Gastrocnemius medialis (tissue), 4 donors: ENCODE measurements around the gene ASXL1. TPM values are rescaled to one million over a fixed set of nuclear protein-coding genes. Genes with fewer than 3 reads are reported as not detected.

Experiments
- ATAC-seq, 2 donors: fragments of 150-250 bp; one replicate each; pipeline ENCODE4 v1.9.1; 2016
- DNase-seq, 2 donors: peaks; one replicate each; pipeline ENCODE4 v3.0.0-alpha.2; 2019
- H3K27ac ChIP-seq, 4 donors: fragments of 200-600 bp; sonication (generic); 1 replicate in 1 of 4; 2 replicates in 3 of 4; pipeline ENCODE4 v1.5.1; 2016 to 2018; ENCODE audit warnings: mild to moderate bottlenecking in 2 of 4, moderate library complexity in 1 of 4
- H3K27me3 ChIP-seq, 3 donors: fragments of 200-600 bp; sonication (generic) in 2 of 3; 1 replicate in 1 of 3; 2 replicates in 2 of 3; pipeline versions ENCODE4 v1.5.1 to v1.6.0; 2016 to 2019; ENCODE audit warnings: mild to moderate bottlenecking in 1 of 3, moderate library complexity in 1 of 3
- H3K36me3 ChIP-seq, 2 donors: fragments of 200-600 bp; sonication (generic) in 1 of 2; one replicate each; pipeline ENCODE4 v1.5.1; 2017 to 2018
- H3K4me1 ChIP-seq, 2 donors: fragments of 200-600 bp; sonication (generic) in 1 of 2; one replicate each; pipeline ENCODE4 v1.5.1; 2016 to 2017; ENCODE audit warnings: mild to moderate bottlenecking in 2 of 2
- H3K4me3 ChIP-seq, 4 donors: fragments of 200-600 bp; sonication (generic) in 3 of 4; 1 replicate in 1 of 4; 2 replicates in 3 of 4; pipeline ENCODE4 v1.5.1; 2016 to 2019; ENCODE audit warnings: mild to moderate bottlenecking in 2 of 4
- H3K9me3 ChIP-seq, 3 donors: fragments of 200-600 bp; sonication (generic) in 2 of 3; 1 replicate in 1 of 3; 2 replicates in 2 of 3; pipeline ENCODE4 v1.5.1; 2016 to 2019
- POLR2A ChIP-seq, 2 donors: fragments of 450-650 bp; IDR thresholded peaks; one replicate each; pipeline ENCODE4 v1.6.1; 2017; ENCODE audit warnings: antibody characterized with exemption in 2 of 2, mild to moderate bottlenecking in 2 of 2, moderate library complexity in 2 of 2
- in situ Hi-C, 4 donors: fragments of 200-750 bp; cut with MboI; loops; one replicate each; pipeline versions ENCODE4 v1.15.0 to v1.8.0; 2017; ENCODE audit warnings: low sequenced_read_pairs in 4 of 4
- intact Hi-C: fragments of 100-400 bp; cut with DNase I; formaldehyde crosslinking; loops from one replicate; pipeline ENCODE4 v1.15.1; 2023; ENCODE audit warnings: low total_unique reads
- total RNA-seq, 4 donors: library from RNA; depleted of rRNA; stranded (reverse); fragments of >200 nt; gene quantifications; one replicate each; pipeline versions ENCODE4 v1.1.0 to v1.2.3, GENCODE V29; 2016
- TF ChIP-seq, protein P1 (sequence below), 5 experiments: fragments of 450-650 bp in 3 of 5; fragments of 200-600 bp in 2 of 5; sonication (generic) in 2 of 5; IDR thresholded peaks in 4 of 5; conservative IDR thresholded peaks in 1 of 5; 1 replicate in 4 of 5; 2 replicates in 1 of 5; pipeline ENCODE4 v1.5.1; 2016 to 2019; ENCODE audit warnings: antibody characterized with exemption in 5 of 5, mild to moderate bottlenecking in 3 of 5, moderate library complexity in 3 of 5

The ASXL1 gene
- total RNA-seq, 4 donors from 2014 or later, result 21.8 to 36.6 (median 28.4) TPM

DNA sequence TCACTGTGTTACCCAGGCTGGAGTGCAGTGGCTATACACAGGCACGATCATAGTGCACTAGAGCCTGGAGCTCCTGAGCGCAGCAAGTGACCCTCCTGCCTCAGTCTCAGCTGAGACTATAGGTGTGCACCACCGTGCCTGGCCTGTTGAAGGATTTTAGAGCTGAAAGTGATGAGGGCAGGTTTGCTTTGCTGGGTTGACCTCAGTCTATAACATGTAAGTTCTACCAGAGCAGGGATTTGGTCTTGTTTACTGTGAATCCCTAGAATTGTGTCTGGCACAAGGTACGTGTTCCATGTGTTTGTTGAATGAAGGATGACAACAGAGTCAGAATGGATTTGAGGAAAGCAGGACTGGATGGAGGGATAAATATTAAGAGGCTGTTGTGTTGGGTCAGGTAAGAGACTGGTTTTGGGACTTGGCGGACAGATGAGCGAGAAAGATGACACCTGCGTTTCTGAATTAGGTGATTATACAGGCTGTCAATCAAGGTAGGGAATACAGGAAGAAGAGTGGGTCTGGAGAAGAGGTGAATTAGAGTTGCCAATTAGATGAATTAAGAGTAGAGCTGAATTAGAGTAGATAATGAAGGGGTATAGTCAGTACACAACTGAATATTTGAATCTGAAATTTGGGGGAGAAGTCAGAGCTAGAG, 6.5 kb downstream of the ASXL1 start:
- peaks cover 65 to 72% of the 10 kb centered on the region in 2 donors for H3K4me1 ChIP-seq
- DNase-seq (no peak), ATAC-seq (no peak)
- H3K9me3 ChIP-seq, result no peaks in the 10 kb centered on the region
- peak overlapping the region; percentile 36 to 62 (median 52) for H3K27ac ChIP-seq
- in situ Hi-C loops (no loop called here), intact Hi-C loops (no loop called here)
- no peak overlapping the region for H3K4me3 ChIP-seq
- TF ChIP-seq, protein P1, sequence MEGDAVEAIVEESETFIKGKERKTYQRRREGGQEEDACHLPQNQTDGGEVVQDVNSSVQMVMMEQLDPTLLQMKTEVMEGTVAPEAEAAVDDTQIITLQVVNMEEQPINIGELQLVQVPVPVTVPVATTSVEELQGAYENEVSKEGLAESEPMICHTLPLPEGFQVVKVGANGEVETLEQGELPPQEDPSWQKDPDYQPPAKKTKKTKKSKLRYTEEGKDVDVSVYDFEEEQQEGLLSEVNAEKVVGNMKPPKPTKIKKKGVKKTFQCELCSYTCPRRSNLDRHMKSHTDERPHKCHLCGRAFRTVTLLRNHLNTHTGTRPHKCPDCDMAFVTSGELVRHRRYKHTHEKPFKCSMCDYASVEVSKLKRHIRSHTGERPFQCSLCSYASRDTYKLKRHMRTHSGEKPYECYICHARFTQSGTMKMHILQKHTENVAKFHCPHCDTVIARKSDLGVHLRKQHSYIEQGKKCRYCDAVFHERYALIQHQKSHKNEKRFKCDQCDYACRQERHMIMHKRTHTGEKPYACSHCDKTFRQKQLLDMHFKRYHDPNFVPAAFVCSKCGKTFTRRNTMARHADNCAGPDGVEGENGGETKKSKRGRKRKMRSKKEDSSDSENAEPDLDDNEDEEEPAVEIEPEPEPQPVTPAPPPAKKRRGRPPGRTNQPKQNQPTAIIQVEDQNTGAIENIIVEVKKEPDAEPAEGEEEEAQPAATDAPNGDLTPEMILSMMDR (IDR thresholded peaks at IDR 0.05 in 4 of 5, conservative IDR thresholded peaks at IDR 0.05 in 1 of 5), result no peak
- no peak for TF ChIP-seq POLR2A (IDR thresholded peaks at IDR 0.05)
- no peaks in the 10 kb centered on the region for H3K27me3 ChIP-seq
- H3K36me3 ChIP-seq, result no peaks in the 10 kb centered on the region

DNA sequence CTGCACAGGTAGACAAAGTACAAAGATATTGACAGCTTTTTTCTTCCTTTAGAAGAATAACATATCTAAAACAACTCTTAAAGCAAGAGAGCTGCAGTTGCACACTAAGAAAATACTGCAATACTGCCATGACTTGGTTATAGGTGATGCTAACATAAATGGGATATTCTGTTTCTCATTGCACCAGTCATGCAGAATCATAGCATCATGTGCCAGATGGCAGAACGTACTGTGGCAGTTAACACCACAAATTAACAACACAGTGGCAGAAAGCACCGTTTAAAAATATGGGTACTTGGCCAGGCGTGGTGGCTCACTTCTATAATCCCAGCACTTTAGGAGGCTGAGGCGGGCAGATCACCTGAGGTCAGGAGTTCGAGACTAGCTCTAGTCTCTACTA, 7.4 kb downstream of the ASXL1 start:
- H3K4me3 ChIP-seq, result no peak overlapping the region
- DNase-seq (peak; percentile 12 to 18), ATAC-seq (peak; percentile 75 to 95)
- no peak for TF ChIP-seq POLR2A (IDR thresholded peaks at IDR 0.05)
- TF ChIP-seq, protein P1 (IDR thresholded peaks at IDR 0.05 in 4 of 5, conservative IDR thresholded peaks at IDR 0.05 in 1 of 5), result no peak
- in situ Hi-C loops (no loop called here), intact Hi-C loops (no loop called here)
- no peaks in the 10 kb centered on the region for H3K27me3 ChIP-seq
- H3K36me3 ChIP-seq, result no peaks in the 10 kb centered on the region
- H3K4me1 ChIP-seq, result peaks cover 56 to 64% of the 10 kb centered on the region in 2 donors
- peak overlapping the region; percentile 36 to 62 (median 52) for H3K27ac ChIP-seq
- no peaks in the 10 kb centered on the region for H3K9me3 ChIP-seq

DNA sequence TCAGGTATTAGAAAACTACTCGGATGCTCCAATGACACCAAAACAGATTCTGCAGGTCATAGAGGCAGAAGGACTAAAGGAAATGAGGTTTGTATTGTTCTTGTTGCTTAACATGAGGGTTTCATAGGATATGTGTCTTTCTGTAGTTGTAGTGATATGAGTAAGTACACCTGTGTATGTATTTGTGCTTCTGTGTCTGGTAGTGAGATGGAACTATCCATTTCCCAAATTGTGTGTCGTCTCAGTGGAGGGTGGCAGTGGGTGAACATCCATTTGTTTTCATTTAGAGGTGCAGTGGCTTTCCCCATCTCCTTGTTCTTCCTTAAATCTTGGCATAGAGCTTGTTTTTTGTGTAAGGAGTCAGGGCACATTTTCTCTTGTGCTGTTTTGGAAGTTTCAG, 8.2 kb downstream of the ASXL1 start:
- intact Hi-C loops (no loop called here), in situ Hi-C loops (no loop called here)
- DNase-seq (no peak), ATAC-seq (no peak)
- no peaks in the 10 kb centered on the region for H3K9me3 ChIP-seq
- no peaks in the 10 kb centered on the region for H3K27me3 ChIP-seq
- peaks cover 52 to 57% of the 10 kb centered on the region in 2 donors for H3K4me1 ChIP-seq
- H3K27ac ChIP-seq, result peak overlapping the region in 1 of 4 donors; percentile 12
- TF ChIP-seq, protein P1 (IDR thresholded peaks at IDR 0.05 in 4 of 5, conservative IDR thresholded peaks at IDR 0.05 in 1 of 5), result no peak
- no peak for TF ChIP-seq POLR2A (IDR thresholded peaks at IDR 0.05)
- no peaks in the 10 kb centered on the region for H3K36me3 ChIP-seq
- no peak overlapping the region for H3K4me3 ChIP-seq

DNA sequence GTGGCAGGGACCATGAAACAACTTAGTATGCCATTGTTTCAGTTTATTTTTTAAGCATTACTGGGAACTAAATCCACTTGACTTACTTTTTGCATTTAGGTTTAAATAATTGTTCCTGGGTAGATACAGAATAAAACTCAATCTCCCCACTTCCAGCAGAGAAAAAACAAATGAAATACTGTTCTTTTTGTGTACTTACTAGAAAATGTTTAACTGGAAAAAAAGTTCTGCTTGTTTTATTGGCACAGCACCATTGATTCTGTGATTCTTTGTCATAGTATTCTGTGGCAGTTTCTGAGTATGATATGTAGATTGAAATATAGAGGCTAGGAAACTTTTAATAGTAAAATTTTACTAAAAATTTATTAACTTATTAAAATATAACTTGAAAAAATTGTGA, 10.2 kb downstream of the ASXL1 start:
- peaks cover 0 to 13% of the 10 kb centered on the region in 2 donors for H3K36me3 ChIP-seq
- in situ Hi-C loops, result no loop called here
- H3K27me3 ChIP-seq, result no peaks in the 10 kb centered on the region
- H3K4me1 ChIP-seq, result peaks cover 39 to 46% of the 10 kb centered on the region in 2 donors
- ATAC-seq (no peak), DNase-seq (no peak)
- intact Hi-C loops, result no loop called here
- no peak overlapping the region for H3K27ac ChIP-seq
- no peaks in the 10 kb centered on the region for H3K9me3 ChIP-seq
- TF ChIP-seq, protein P1 (IDR thresholded peaks at IDR 0.05 in 4 of 5, conservative IDR thresholded peaks at IDR 0.05 in 1 of 5), result no peak
- TF ChIP-seq POLR2A (IDR thresholded peaks at IDR 0.05), result no peak
- no peak overlapping the region for H3K4me3 ChIP-seq
